LNCaP clone FGC (cell line): ENCODE results near the gene MLLT3.

ENCODE experiments used
- DNase-seq: peaks from one replicate; pipeline ENCODE4 v3.0.0-alpha.2; 2011; ENCODE audit warnings: low read depth
- H3K4me3 ChIP-seq: 2 replicates; pipeline ENCODE4 v1.5.1; 2011; ENCODE audit warnings: mild to moderate bottlenecking, low read depth, low read length, control low read depth
- CTCF ChIP-seq: IDR thresholded peaks from 2 replicates; pipeline ENCODE4 v1.5.1; 2012; ENCODE audit warnings: mild to moderate bottlenecking; ENCODE audit not compliant: control insufficient read depth, insufficient read depth; ENCODE audit errors: extremely low read depth

Gene MLLT3

GRCh38 chr9:20622330-20623020 is at the start of gene MLLT3:
Gene MLLT3 (minus strand): TSS chr9:20622499.
- H3K4me3 ChIP-seq: peak within 1 kb of the TSS; percentile 76
- DNase-seq: no peak
- no peak for TF ChIP-seq CTCF

GRCh38 chr9:20671635-20672034 is 49.3 kb upstream of the MLLT3 start:
- no peak overlapping the region for H3K4me3 ChIP-seq
- no peak for TF ChIP-seq CTCF
- no peak for DNase-seq

- no peak for DNase-seq
- no peak overlapping the region for H3K4me3 ChIP-seq
- no peak for TF ChIP-seq CTCF
Measured at GRCh38 chr9:20670395-20670794, 48.1 kb upstream of the MLLT3 start.

- no peak for TF ChIP-seq CTCF
- no peak for DNase-seq
- H3K4me3 ChIP-seq: no peak overlapping the region
Measured at GRCh38 chr9:20664501-20664900, 42.2 kb upstream of the MLLT3 start.

- TF ChIP-seq CTCF: no peak
- DNase-seq: no peak
- H3K4me3 ChIP-seq: no peak overlapping the region
Measured at GRCh38 chr9:20663133-20663532, 40.8 kb upstream of the MLLT3 start.

GRCh38 chr9:20662156-20662555 is 39.9 kb upstream of the MLLT3 start:
- no peak for DNase-seq
- no peak overlapping the region for H3K4me3 ChIP-seq
- no peak for TF ChIP-seq CTCF

- TF ChIP-seq CTCF: no peak
- no peak for DNase-seq
- H3K4me3 ChIP-seq: no peak overlapping the region
Measured at GRCh38 chr9:20659474-20659967, 37.2 kb upstream of the MLLT3 start.
